H1 (cell line): Measurements from ENCODE around the gene KHDRBS2. TPM values are rescaled to one million over a fixed set of nuclear protein-coding genes. Genes with fewer than 3 reads are reported as not detected.

ENCODE experiments used
- CTCF ChIA-PET: fragments of 300-600 bp; sonication (Branson Sonifier 250); formaldehyde crosslinking; loops from one replicate; lab custom pipeline; 2021; ENCODE audit not compliant: partially characterized antibody; lab: Charles Lee
- POLR2A ChIA-PET: fragments of 300-600 bp; sonication (Branson Sonifier 250); formaldehyde crosslinking; loops from one replicate; lab custom pipeline; 2021; ENCODE audit warnings: inconsistent platforms; ENCODE audit not compliant: partially characterized antibody; lab: Charles Lee
- DNase-seq, 2 experiments: peaks; one replicate each; pipeline versions ENCODE4 v3.0.0 to v3.0.0-alpha.2; 2010 to 2022; ENCODE audit warnings: low spot score in 2 of 2, low read depth in 1 of 2, mixed read lengths in 1 of 2
- FAIRE-seq: peaks from 2 replicates; lab custom pipeline; 2011; peaks lifted over from hg19 to GRCh38; lab: Jason Lieb, UNC
- H2AFZ ChIP-seq: 2 replicates; pipeline ENCODE4 v1.8.1; 2012; ENCODE audit warnings: low read length, inconsistent platforms
- H2AK5ac ChIP-seq: 2 replicates; pipeline ENCODE4 v1.6.1; 2013; ENCODE audit warnings: low read depth, low read length
- H2BK120ac ChIP-seq: replicated peaks from 2 replicates; pipeline ENCODE3; 2013; ENCODE audit warnings: low read depth, low read length, inconsistent platforms
- H2BK12ac ChIP-seq: 2 replicates; pipeline ENCODE4 v1.6.1; 2013; ENCODE audit warnings: low read depth, low read length
- H2BK15ac ChIP-seq: 2 replicates; pipeline ENCODE4 v1.6.1; 2013; ENCODE audit warnings: low read length
- H2BK20ac ChIP-seq: 2 replicates; pipeline ENCODE4 v1.6.1; 2013; ENCODE audit warnings: low read length
- H2BK5ac ChIP-seq: 2 replicates; pipeline ENCODE4 v1.6.1; 2013; ENCODE audit warnings: low read depth, low read length
- H3K14ac ChIP-seq: 2 replicates; pipeline ENCODE4 v1.6.1; 2013; ENCODE audit warnings: inconsistent platforms; ENCODE audit not compliant: insufficient read length
- H3K18ac ChIP-seq: 2 replicates; pipeline ENCODE4 v1.6.1; 2013; ENCODE audit warnings: low read length; ENCODE audit errors: extremely low read depth
- H3K23ac ChIP-seq: 2 replicates; pipeline ENCODE4 v1.6.1; 2013; ENCODE audit warnings: inconsistent platforms; ENCODE audit not compliant: insufficient read length
- H3K23me2 ChIP-seq: 2 replicates; pipeline ENCODE4 v1.6.1; 2013; ENCODE audit warnings: low read depth, low read length
- H3K27ac ChIP-seq: 2 replicates; pipeline ENCODE4 v1.6.1; 2011; ENCODE audit warnings: low read depth, low read length, inconsistent platforms
- H3K27me3 ChIP-seq, 4 experiments: replicated peaks in 1 of 4; 1 replicate in 1 of 4; 2 replicates in 3 of 4; pipeline versions ENCODE4 v1.6.1 to v1.8.1; 2011 to 2013; ENCODE audit warnings: low read length in 3 of 4, mild to moderate bottlenecking in 3 of 4, inconsistent platforms in 2 of 4, mixed read lengths in 2 of 4, moderate library complexity in 1 of 4; ENCODE audit not compliant: control insufficient read depth in 3 of 4, insufficient read depth in 3 of 4; ENCODE audit errors: extremely low read depth in 1 of 4
- H3K36me3 ChIP-seq, 4 experiments: 2 replicates each; pipeline versions ENCODE4 v1.6.1 to v1.8.1; 2011 to 2013; ENCODE audit warnings: mild to moderate bottlenecking in 4 of 4, low read length in 3 of 4, moderate library complexity in 2 of 4, control low read depth in 1 of 4, inconsistent platforms in 1 of 4; ENCODE audit not compliant: insufficient read depth in 4 of 4, control insufficient read depth in 2 of 4
- H3K4ac ChIP-seq: replicated peaks from 2 replicates; pipeline ENCODE3; 2013; ENCODE audit warnings: low read length, low read depth, mixed read lengths, inconsistent platforms; ENCODE audit not compliant: insufficient read length
- H3K4me1 ChIP-seq, 4 experiments: replicated peaks in 1 of 4; 1 replicate in 1 of 4; 2 replicates in 3 of 4; pipeline versions ENCODE4 v1.6.1 to v1.8.1; 2011 to 2013; ENCODE audit warnings: low read length in 3 of 4, inconsistent platforms in 2 of 4, mixed read lengths in 1 of 4; ENCODE audit not compliant: insufficient read depth in 4 of 4, control insufficient read depth in 3 of 4
- H3K4me2 ChIP-seq, 2 experiments: 2 replicates each; pipeline versions ENCODE4 v1.6.1 to v1.8.1; 2011 to 2013; ENCODE audit warnings: low read depth in 2 of 2, low read length in 2 of 2, control low read depth in 1 of 2, inconsistent platforms in 1 of 2, mild to moderate bottlenecking in 1 of 2; ENCODE audit not compliant: insufficient read depth in 1 of 2
- H3K4me3 ChIP-seq, 4 experiments: fragments of 200-600, 300-600 bp in 1 of 4; sonication (generic), shearing (Covaris generic), sonication (Bioruptor Twin) in 1 of 4; 2 replicates each; pipeline versions ENCODE4 v1.5.1 to v1.8.1; 2011 to 2016; ENCODE audit warnings: low read length in 4 of 4, low read depth in 3 of 4, control low read depth in 2 of 4, inconsistent platforms in 2 of 4, mild to moderate bottlenecking in 2 of 4, mixed read lengths in 1 of 4, moderate library complexity in 1 of 4; ENCODE audit not compliant: insufficient read depth in 2 of 4; ENCODE audit errors: extremely low read depth in 1 of 4
- H3K56ac ChIP-seq: replicated peaks from 2 replicates; pipeline ENCODE3; 2013; ENCODE audit warnings: low read depth, mild to moderate bottlenecking, mixed read lengths, low read length, inconsistent platforms; ENCODE audit not compliant: insufficient read length
- H3K79me1 ChIP-seq: 2 replicates; pipeline ENCODE4 v1.6.1; 2013; ENCODE audit warnings: low read depth, low read length, control low read depth
- H3K79me2 ChIP-seq, 2 experiments: 2 replicates each; pipeline versions ENCODE4 v1.6.1 to v1.8.1; 2012 to 2013; ENCODE audit warnings: low read length in 2 of 2, mild to moderate bottlenecking in 2 of 2, inconsistent platforms in 1 of 2; ENCODE audit not compliant: insufficient read depth in 2 of 2, control insufficient read depth in 1 of 2
- H3K9ac ChIP-seq, 4 experiments: replicated peaks in 1 of 4; 1 replicate in 1 of 4; 2 replicates in 3 of 4; pipeline versions ENCODE4 v1.6.1 to v1.8.1; 2011 to 2013; ENCODE audit warnings: low read depth in 3 of 4, low read length in 3 of 4, control low read depth in 2 of 4, mild to moderate bottlenecking in 2 of 4, moderate library complexity in 2 of 4, inconsistent platforms in 1 of 4; ENCODE audit errors: extremely low read depth in 1 of 4
- H3K9me3 ChIP-seq, 2 experiments: 2 replicates each; pipeline versions ENCODE4 v1.6.1 to v1.8.1; 2012 to 2013; ENCODE audit warnings: mild to moderate bottlenecking in 2 of 2, moderate library complexity in 2 of 2, control low read depth in 1 of 2, inconsistent platforms in 1 of 2, low read depth in 1 of 2, low read length in 1 of 2, mixed read lengths in 1 of 2; ENCODE audit not compliant: insufficient read depth in 2 of 2
- H4K20me1 ChIP-seq, 2 experiments: replicated peaks in 1 of 2; 2 replicates each; pipeline versions ENCODE3 to v1.8.1; 2011 to 2013; ENCODE audit warnings: inconsistent platforms in 2 of 2, low read length in 2 of 2, mild to moderate bottlenecking in 1 of 2; ENCODE audit not compliant: insufficient read depth in 2 of 2, control insufficient read depth in 1 of 2
- H4K5ac ChIP-seq: 2 replicates; pipeline ENCODE4 v1.6.1; 2013; ENCODE audit warnings: low read length, low read depth, mixed read lengths, inconsistent platforms; ENCODE audit not compliant: insufficient read length
- H4K8ac ChIP-seq: 2 replicates; pipeline ENCODE4 v1.8.0; 2013; ENCODE audit warnings: mild to moderate bottlenecking, moderate library complexity, low read length, inconsistent platforms; ENCODE audit not compliant: insufficient read depth; ENCODE audit errors: extremely low read depth
- H4K91ac ChIP-seq: replicated peaks from 2 replicates; pipeline ENCODE3; 2013; ENCODE audit warnings: low read length, mixed read lengths, inconsistent platforms; ENCODE audit not compliant: insufficient read length
- CEBPB ChIP-seq: IDR thresholded peaks from 2 replicates; pipeline ENCODE4 v1.6.1; 2012; ENCODE audit warnings: low read depth, low read length
- ZNF274 ChIP-seq: IDR thresholded peaks from 2 replicates; pipeline ENCODE4 v1.7.0; 2012; ENCODE audit warnings: low read length, borderline replicate concordance; ENCODE audit errors: extremely low read depth
- WGBS, 2 experiments: shearing (Covaris generic) in 1 of 2; methylation state at CpG; one replicate each; pipeline versions ENCODE4 v1.1.6 to v1.1.7; 2013 to 2015; ENCODE audit warnings: low lambda C conversion rate in 2 of 2, mixed read lengths in 2 of 2, inconsistent platforms in 1 of 2, low coverage in 1 of 2, missing lambda C conversion rate in 1 of 2; ENCODE audit not compliant: insufficient replicate concordance in 2 of 2, insufficient coverage in 1 of 2, insufficient read length in 1 of 2; ENCODE audit errors: extremely low coverage in 1 of 2, missing lambda C conversion rate in 1 of 2; 5-methylcytosine and 5-hydroxymethylcytosine counted together
- polyA plus RNA-seq, 7 experiments: library from polyadenylated mRNA; depleted of rRNA in 3 of 7; stranded (reverse) in 5 of 7; unstranded in 2 of 7; fragments of >200 nt in 5 of 7; fragments of 200-250 nt in 2 of 7; gene quantifications; 1 replicate in 5 of 7; 2 replicates in 1 of 7; 4 replicates in 1 of 7; pipeline versions ENCODE4 v1.2.1 to v1.2.3, GENCODE V29; 2011 to 2013; ENCODE audit warnings: missing spikeins in 2 of 7, mixed read lengths in 2 of 7
- total RNA-seq: library from RNA; stranded (reverse); fragmentation: NEBNext Ultra II Directional; extraction: Animal tissue kit (Norgen Biotek cat#: 25700); gene quantifications from 2 replicates; pipeline ENCODE4 v1.2.1, GENCODE V29; 2021

KHDRBS2 gene
- total and polyA plus RNA-seq, 2 of the 8 experiments (the other 6 are each of a cell fraction or from before 2014, with no cell fraction given): 5.2 to 7.7 TPM

DNA sequence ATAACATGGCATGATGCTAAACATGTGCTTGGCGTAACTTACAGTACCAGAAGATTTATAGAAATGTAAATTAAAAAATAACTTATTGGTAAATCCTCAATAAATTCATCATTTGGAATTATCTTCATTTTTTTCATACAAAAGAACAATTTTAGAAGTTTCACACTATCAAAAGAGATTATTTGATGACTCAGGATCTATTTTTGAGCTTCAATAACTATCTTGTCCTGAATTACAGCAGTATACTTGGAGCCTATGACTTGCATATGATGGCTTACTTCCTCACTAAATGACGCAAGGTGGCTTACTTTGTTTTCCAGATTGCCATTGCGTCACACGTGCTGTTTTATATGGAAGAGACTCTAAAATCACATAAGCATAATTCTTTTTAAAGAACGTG, 49.2 kb downstream of the KHDRBS2 start:
- H3K79me2 ChIP-seq: peaks cover 0 to 9% of the 10 kb centered on the region in 2 experiments; a peak in 2 of 4 replicates

More for the DNA sequence above, 49.2 kb downstream of the KHDRBS2 start:
- no peak overlapping the region for H3K4me3 ChIP-seq
- no peak overlapping the region for H2BK12ac ChIP-seq
- ChIA-PET POLR2A (no interaction called here), CTCF (no interaction called here)
- no peak overlapping the region for H2BK15ac ChIP-seq
- H3K36me3 ChIP-seq: no peaks in the 10 kb centered on the region
- H2BK20ac ChIP-seq: no peak overlapping the region
- no peaks in the 10 kb centered on the region for H4K20me1 ChIP-seq
- DNase-seq (no peak), FAIRE-seq (no peak)
- no peak overlapping the region for H3K4ac ChIP-seq
- no peak overlapping the region for H3K4me2 ChIP-seq
- H2BK120ac ChIP-seq: no peak overlapping the region
- H3K79me1 ChIP-seq: no peaks in the 10 kb centered on the region
- TF ChIP-seq ZNF274: no peak
- TF ChIP-seq CEBPB: 0 out of 2 replicates have a peak, but pooled peaks have one; percentile 30
- H4K5ac ChIP-seq: no peak overlapping the region
- H3K9ac ChIP-seq: no peak overlapping the region
- H2BK5ac ChIP-seq: no peak overlapping the region
- no peak overlapping the region for H2AFZ ChIP-seq
- H4K91ac ChIP-seq: no peak overlapping the region
- H3K18ac ChIP-seq: no peak overlapping the region
- H3K23me2 ChIP-seq: no peaks in the 10 kb centered on the region
- no peak overlapping the region for H3K14ac ChIP-seq
- no peak overlapping the region for H3K27ac ChIP-seq
- no peaks in the 10 kb centered on the region for H3K4me1 ChIP-seq
- no peak overlapping the region for H4K8ac ChIP-seq
- H2AK5ac ChIP-seq: no peak overlapping the region
- no peak overlapping the region for H3K56ac ChIP-seq
- H3K9me3 ChIP-seq: peaks cover 0 to 2% of the 10 kb centered on the region in 2 experiments; a peak in 1 of 4 replicates
- no peaks in the 10 kb centered on the region for H3K27me3 ChIP-seq
- 95% methylated on average over 5 of the region's 5 CpGs; no CpG with 5 or more reads in 1 of the 2 experiments for WGBS, 2 experiments
- no peak overlapping the region for H3K23ac ChIP-seq
